IMR-90 (cell line): ENCODE measurements around the gene CDX2. TPM values are rescaled to one million over a fixed set of nuclear protein-coding genes. Genes with fewer than 3 reads are reported as not detected.

Source experiments
- ATAC-seq: fragments of 200-7000 bp; cut with Tn5 transposase; 2 replicates; pipeline ENCODE4 v1.9.1; 2020; ENCODE audit warnings: low read depth, mild to moderate bottlenecking, moderate library complexity
- BruUV-seq: library from RNA; stranded (reverse); fragments of 400-500 nt; replicated peaks from 2 replicates; lab custom pipeline; 2021; lab: Mats Ljungman, UMichigan
- CTCF ChIA-PET: fragments of 300-600 bp; formaldehyde crosslinking; extraction: SDS; loops from one replicate; lab custom pipeline; 2021; ENCODE audit warnings: antibody characterized with exemption; lab: Yijun Ruan, JAX
- POLR2A ChIA-PET: fragments of 300-600 bp; sonication (Branson Sonifier 250); formaldehyde crosslinking; loops from one replicate; lab custom pipeline; 2022; ENCODE audit warnings: antibody characterized with exemption; ENCODE audit not compliant: unreplicated experiment; lab: Charles Lee
- DNase-seq: peaks from one replicate; pipeline ENCODE4 v3.0.0; 2013
- H2AFZ ChIP-seq: replicated peaks from 2 replicates; pipeline ENCODE3; 2013; ENCODE audit warnings: low read length, mild to moderate bottlenecking; ENCODE audit not compliant: poor library complexity
- H2AK5ac ChIP-seq: 2 replicates; pipeline ENCODE4 v1.6.1; 2013; ENCODE audit warnings: low read depth, low read length, inconsistent platforms
- H2AK9ac ChIP-seq: replicated peaks from 2 replicates; pipeline ENCODE3; 2013; ENCODE audit warnings: mild to moderate bottlenecking, low read depth, low read length, moderate library complexity; ENCODE audit not compliant: poor library complexity
- H2BK120ac ChIP-seq: 2 replicates; pipeline ENCODE4 v1.6.1; 2013; ENCODE audit warnings: low read depth, low read length, inconsistent platforms
- H2BK15ac ChIP-seq: 3 replicates; pipeline ENCODE4 v1.6.1; 2013; ENCODE audit warnings: low read depth, low read length, inconsistent platforms
- H2BK20ac ChIP-seq: 2 replicates; pipeline ENCODE4 v1.6.1; 2013; ENCODE audit warnings: low read depth, mild to moderate bottlenecking, inconsistent platforms, low read length, moderate library complexity
- H2BK5ac ChIP-seq: 2 replicates; pipeline ENCODE4 v1.6.1; 2013; ENCODE audit warnings: mild to moderate bottlenecking, low read depth, low read length, inconsistent platforms; ENCODE audit not compliant: poor library complexity, severe bottlenecking
- H3K14ac ChIP-seq: replicated peaks from 2 replicates; pipeline ENCODE4 v1.6.1; 2013; ENCODE audit warnings: low read depth, low read length, inconsistent platforms
- H3K18ac ChIP-seq: 2 replicates; pipeline ENCODE4 v1.6.1; 2013; ENCODE audit warnings: low read depth, low read length, control low read depth
- H3K23ac ChIP-seq: 2 replicates; pipeline ENCODE4 v1.6.1; 2013; ENCODE audit warnings: low read depth, low read length, inconsistent platforms
- H3K27ac ChIP-seq: 2 replicates; pipeline ENCODE4 v1.5.1; 2013; ENCODE audit warnings: mild to moderate bottlenecking, control low read depth, low read length; ENCODE audit not compliant: insufficient read depth
- H3K27me3 ChIP-seq: 2 replicates; pipeline ENCODE4 v1.6.1; 2013; ENCODE audit warnings: low read length; ENCODE audit not compliant: control insufficient read depth, insufficient read depth
- H3K36me3 ChIP-seq: 2 replicates; pipeline ENCODE4 v1.6.1; 2013; ENCODE audit warnings: low read length, mixed read lengths; ENCODE audit not compliant: control insufficient read depth, insufficient read depth
- H3K4ac ChIP-seq: 2 replicates; pipeline ENCODE4 v1.6.1; 2013; ENCODE audit warnings: low read depth, low read length, inconsistent platforms
- H3K4me1 ChIP-seq: 2 replicates; pipeline ENCODE4 v1.6.1; 2013; ENCODE audit warnings: low read length, mixed read lengths; ENCODE audit not compliant: control insufficient read depth, insufficient read depth
- H3K4me2 ChIP-seq: 2 replicates; pipeline ENCODE4 v1.6.1; 2013; ENCODE audit warnings: low read depth, mild to moderate bottlenecking, control low read depth, low read length, moderate library complexity
- H3K4me3 ChIP-seq: 2 replicates; pipeline ENCODE4 v1.5.1; 2013; ENCODE audit warnings: low read depth, mild to moderate bottlenecking, control low read depth, low read length, moderate library complexity; ENCODE audit not compliant: insufficient read depth
- H3K56ac ChIP-seq: 2 replicates; pipeline ENCODE4 v1.6.1; 2013; ENCODE audit warnings: low read length, inconsistent platforms; ENCODE audit not compliant: insufficient read depth; ENCODE audit errors: extremely low read depth
- H3K79me1 ChIP-seq, 2 experiments: 2 replicates each; pipeline ENCODE4 v1.6.1; 2013; ENCODE audit warnings: low read length in 2 of 2, inconsistent platforms in 1 of 2, low read depth in 1 of 2
- H3K9ac ChIP-seq: 2 replicates; pipeline ENCODE4 v1.6.1; 2013; ENCODE audit warnings: low read depth, low read length, control low read depth
- H3K9me1 ChIP-seq: 2 replicates; pipeline ENCODE4 v1.6.1; 2013; ENCODE audit warnings: low read length, inconsistent platforms; ENCODE audit not compliant: insufficient read depth
- H3K9me3 ChIP-seq: 2 replicates; pipeline ENCODE4 v1.6.1; 2013; ENCODE audit warnings: low read length; ENCODE audit not compliant: control insufficient read depth, insufficient read depth
- H4K20me1 ChIP-seq: 2 replicates; pipeline ENCODE4 v1.6.1; 2013; ENCODE audit warnings: low read length, inconsistent platforms; ENCODE audit not compliant: insufficient read depth
- H4K5ac ChIP-seq: 2 replicates; pipeline ENCODE4 v1.6.1; 2013; ENCODE audit warnings: mild to moderate bottlenecking, low read depth, low read length, control low read depth
- H4K8ac ChIP-seq, 2 experiments: 2 replicates each; pipeline ENCODE4 v1.6.1; 2013; ENCODE audit warnings: low read depth in 2 of 2, low read length in 2 of 2, control low read depth in 1 of 2, inconsistent platforms in 1 of 2
- H4K91ac ChIP-seq: 2 replicates; pipeline ENCODE4 v1.6.1; 2013; ENCODE audit warnings: low read depth, low read length, inconsistent platforms; ENCODE audit not compliant: insufficient read depth
- CHD1 ChIP-seq: IDR thresholded peaks from 2 replicates; pipeline ENCODE4 v1.6.1; 2012; ENCODE audit warnings: low read depth, low read length, improper control_type of control experiment
- FOS ChIP-seq: fragments of 150-350 bp; IDR thresholded peaks from 2 replicates; pipeline ENCODE4 v1.6.1; 2016; ENCODE audit warnings: low read depth, low read length
- MAFK ChIP-seq: IDR thresholded peaks from 2 replicates; pipeline ENCODE4 v1.6.1; 2012; ENCODE audit warnings: low read depth, low read length, improper control_type of control experiment
- MAZ ChIP-seq: IDR thresholded peaks from 2 replicates; pipeline ENCODE4 v1.6.1; 2012; ENCODE audit warnings: low read depth, mild to moderate bottlenecking, low read length, improper control_type of control experiment, moderate library complexity, borderline replicate concordance
- NFE2L2 ChIP-seq: fragments of 150-350 bp; IDR thresholded peaks from 2 replicates; pipeline ENCODE4 v1.6.1; 2016; ENCODE audit warnings: low read depth, mild to moderate bottlenecking, low read length
- POLR2A ChIP-seq: IDR thresholded peaks from 2 replicates; pipeline ENCODE4 v1.6.1; 2012; ENCODE audit warnings: mild to moderate bottlenecking, low read depth, low read length
- RCOR1 ChIP-seq: IDR thresholded peaks from 2 replicates; pipeline ENCODE4 v1.6.1; 2012; ENCODE audit warnings: mild to moderate bottlenecking, low read length, improper control_type of control experiment; ENCODE audit not compliant: insufficient replicate concordance
- RFX5 ChIP-seq: IDR thresholded peaks from 2 replicates; pipeline ENCODE4 v1.8.0; 2012; ENCODE audit warnings: low read depth, mild to moderate bottlenecking, low read length, moderate library complexity
- WGBS, 2 experiments: methylation state at CpG; one replicate each; pipeline versions ENCODE4 v1.1.5 to v1.1.7; 2013; ENCODE audit warnings: missing lambda C conversion rate in 2 of 2; ENCODE audit not compliant: insufficient read length in 1 of 2; ENCODE audit errors: extremely low coverage in 2 of 2; 5-methylcytosine and 5-hydroxymethylcytosine counted together
- dilution Hi-C: fragments of 300-500 bp; cut with HindIII; formaldehyde crosslinking; loops from one replicate; pipeline ENCODE4 v1.14.3; 2018; ENCODE audit warnings: low sequenced_read_pairs; ENCODE audit not compliant: unreplicated experiment
- in situ Hi-C: fragments of 300-500 bp; cut with MboI; formaldehyde crosslinking; loops from 3 replicates; pipeline ENCODE4 v1.14.3; 2019; ENCODE audit warnings: low sequenced_read_pairs, inconsistent platforms, mixed read lengths
- intact Hi-C: fragments of 100-400 bp; cut with micrococcal nuclease; formaldehyde crosslinking; loops from 2 replicates; pipeline ENCODE4 v1.10.0; 2022
- polyA plus RNA-seq, 3 experiments: library from polyadenylated mRNA; depleted of rRNA; stranded (reverse); fragments of >200 nt; gene quantifications; 2 replicates each; pipeline ENCODE4 v1.2.3, GENCODE V29; 2012; ENCODE audit warnings: low replicate concordance in 1 of 3
- total RNA-seq: library from RNA; depleted of rRNA; stranded (reverse); fragments of >200 nt; gene quantifications from 2 replicates; pipeline ENCODE4 v1.2.3, GENCODE V29; 2012
- TF ChIP-seq, protein P1 (sequence below): fragments of 150-350 bp; IDR thresholded peaks from 2 replicates; pipeline ENCODE4 v1.6.1; 2017; ENCODE audit warnings: mild to moderate bottlenecking, antibody characterized with exemption, low read length, low read depth
- TF ChIP-seq, protein P2 (sequence below): conservative IDR thresholded peaks from 2 replicates; pipeline ENCODE4 v1.5.1; 2012; ENCODE audit warnings: mild to moderate bottlenecking, low read depth, low read length, improper control_type of control experiment
- TF ChIP-seq, protein P3 (sequence below): fragments of 150-350 bp; IDR thresholded peaks from 2 replicates; pipeline ENCODE4 v1.6.1; 2016; ENCODE audit warnings: low read depth, mild to moderate bottlenecking, low read length, moderate library complexity, borderline replicate concordance

Gene CDX2
- total and polyA plus RNA-seq, 2 of the 4 experiments (the other 2 are of a cell fraction) = not detected

DNA sequence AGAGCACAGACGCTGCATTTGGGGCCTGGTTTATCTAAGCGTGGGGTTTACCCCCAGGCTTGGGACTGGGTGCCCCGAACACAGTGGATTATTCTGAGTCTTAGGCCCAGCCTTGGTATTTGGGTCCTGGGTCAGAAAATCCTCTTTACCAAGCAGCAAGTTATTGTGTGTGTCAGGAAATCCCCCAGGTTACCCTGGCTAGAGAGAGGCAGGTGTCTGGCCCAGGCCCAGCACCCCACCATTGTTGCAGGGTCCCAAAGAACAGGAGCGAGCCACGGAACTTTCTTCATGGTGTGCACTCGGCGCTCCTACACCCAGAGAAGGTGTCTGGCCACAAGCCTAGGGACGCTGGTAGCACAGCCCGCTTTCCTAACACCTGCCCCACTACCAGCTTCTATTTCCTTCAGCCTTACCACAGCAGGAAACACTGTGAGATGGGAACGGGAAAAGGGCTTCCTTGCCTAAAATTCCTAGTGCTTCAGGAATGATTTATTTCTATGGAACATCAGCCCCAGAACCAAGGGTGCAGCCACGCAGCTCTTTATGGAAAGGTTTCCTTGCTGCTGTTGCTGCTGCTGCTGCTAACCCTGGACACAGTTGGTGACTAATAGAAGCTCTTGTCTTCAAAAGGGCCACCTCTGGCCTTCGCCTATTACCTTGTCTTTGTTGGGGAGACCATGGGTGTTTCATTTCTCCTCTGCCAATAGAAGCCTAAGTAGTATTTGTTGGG is 7.4 kb upstream of the CDX2 start:
- dilution Hi-C loops = no loop called here
- ChIA-PET CTCF (interaction anchor here (0.8 to 1.6 kb wide), 2 partner anchors 14 to 23 kb away, joined by 3 read pairs; no protein-coding TSS in a partner anchor), POLR2A (no interaction called here)
- WGBS, 2 experiments = 0% methylated on average over 1 of the region's 12 CpGs; no CpG with 5 or more reads in 1 of the 2 experiments
- TF ChIP-seq CHD1 (no peak), RCOR1 (no peak), MAZ (no peak), MAFK (no peak), NFE2L2 (no peak), FOS (no peak), POLR2A (no peak), RFX5 (no peak)
- TF ChIP-seq, protein P1, sequence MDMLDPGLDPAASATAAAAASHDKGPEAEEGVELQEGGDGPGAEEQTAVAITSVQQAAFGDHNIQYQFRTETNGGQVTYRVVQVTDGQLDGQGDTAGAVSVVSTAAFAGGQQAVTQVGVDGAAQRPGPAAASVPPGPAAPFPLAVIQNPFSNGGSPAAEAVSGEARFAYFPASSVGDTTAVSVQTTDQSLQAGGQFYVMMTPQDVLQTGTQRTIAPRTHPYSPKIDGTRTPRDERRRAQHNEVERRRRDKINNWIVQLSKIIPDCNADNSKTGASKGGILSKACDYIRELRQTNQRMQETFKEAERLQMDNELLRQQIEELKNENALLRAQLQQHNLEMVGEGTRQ = no peak
- TF ChIP-seq, protein P2, sequence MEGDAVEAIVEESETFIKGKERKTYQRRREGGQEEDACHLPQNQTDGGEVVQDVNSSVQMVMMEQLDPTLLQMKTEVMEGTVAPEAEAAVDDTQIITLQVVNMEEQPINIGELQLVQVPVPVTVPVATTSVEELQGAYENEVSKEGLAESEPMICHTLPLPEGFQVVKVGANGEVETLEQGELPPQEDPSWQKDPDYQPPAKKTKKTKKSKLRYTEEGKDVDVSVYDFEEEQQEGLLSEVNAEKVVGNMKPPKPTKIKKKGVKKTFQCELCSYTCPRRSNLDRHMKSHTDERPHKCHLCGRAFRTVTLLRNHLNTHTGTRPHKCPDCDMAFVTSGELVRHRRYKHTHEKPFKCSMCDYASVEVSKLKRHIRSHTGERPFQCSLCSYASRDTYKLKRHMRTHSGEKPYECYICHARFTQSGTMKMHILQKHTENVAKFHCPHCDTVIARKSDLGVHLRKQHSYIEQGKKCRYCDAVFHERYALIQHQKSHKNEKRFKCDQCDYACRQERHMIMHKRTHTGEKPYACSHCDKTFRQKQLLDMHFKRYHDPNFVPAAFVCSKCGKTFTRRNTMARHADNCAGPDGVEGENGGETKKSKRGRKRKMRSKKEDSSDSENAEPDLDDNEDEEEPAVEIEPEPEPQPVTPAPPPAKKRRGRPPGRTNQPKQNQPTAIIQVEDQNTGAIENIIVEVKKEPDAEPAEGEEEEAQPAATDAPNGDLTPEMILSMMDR = no peak
- TF ChIP-seq, protein P3, sequence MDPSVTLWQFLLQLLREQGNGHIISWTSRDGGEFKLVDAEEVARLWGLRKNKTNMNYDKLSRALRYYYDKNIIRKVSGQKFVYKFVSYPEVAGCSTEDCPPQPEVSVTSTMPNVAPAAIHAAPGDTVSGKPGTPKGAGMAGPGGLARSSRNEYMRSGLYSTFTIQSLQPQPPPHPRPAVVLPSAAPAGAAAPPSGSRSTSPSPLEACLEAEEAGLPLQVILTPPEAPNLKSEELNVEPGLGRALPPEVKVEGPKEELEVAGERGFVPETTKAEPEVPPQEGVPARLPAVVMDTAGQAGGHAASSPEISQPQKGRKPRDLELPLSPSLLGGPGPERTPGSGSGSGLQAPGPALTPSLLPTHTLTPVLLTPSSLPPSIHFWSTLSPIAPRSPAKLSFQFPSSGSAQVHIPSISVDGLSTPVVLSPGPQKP = no peak
- no peak overlapping the region for H3K23ac ChIP-seq
- H2BK20ac ChIP-seq = no peak overlapping the region
- DNase-seq (no peak), ATAC-seq (no peak)
- intact Hi-C loops = no loop called here
- H3K56ac ChIP-seq = no peak overlapping the region
- peaks cover 95% of the 10 kb centered on the region for H3K27me3 ChIP-seq
- no peak overlapping the region for H3K18ac ChIP-seq
- H3K9me3 ChIP-seq = peaks cover 3% of the 10 kb centered on the region; the same call in 1 of the 2 replicates
- in situ Hi-C loops = loop anchor here (25.0 kb wide), 1 partner anchor 439 kb away; no protein-coding TSS in a partner anchor
- H4K8ac ChIP-seq = no peak overlapping the region
- no peaks in the 10 kb centered on the region for H3K79me1 ChIP-seq
- no peak overlapping the region for H3K14ac ChIP-seq
- H2BK120ac ChIP-seq = no peak overlapping the region
- H3K9me1 ChIP-seq = no peaks in the 10 kb centered on the region; the same call in 1 of the 2 replicates
- no peak overlapping the region for H2BK15ac ChIP-seq
- no peak overlapping the region for H3K4me3 ChIP-seq
- H3K27ac ChIP-seq = no peak overlapping the region
- H3K36me3 ChIP-seq = no peaks in the 10 kb centered on the region
- H3K4me2 ChIP-seq = no peak overlapping the region
- no peaks in the 10 kb centered on the region; the same call in 1 of the 2 replicates for H4K20me1 ChIP-seq
- no peak overlapping the region for H2AFZ ChIP-seq
- no peak overlapping the region for H3K4ac ChIP-seq
- H2BK5ac ChIP-seq = no peak overlapping the region
- H2AK5ac ChIP-seq = no peak overlapping the region
- no peak overlapping the region for H3K9ac ChIP-seq
- H4K91ac ChIP-seq = no peak overlapping the region
- no TSS peak for BruUV-seq
- no peak overlapping the region for H2AK9ac ChIP-seq
- H4K5ac ChIP-seq = no peak overlapping the region
- H3K4me1 ChIP-seq = no peaks in the 10 kb centered on the region; the same call in 1 of the 2 replicates
